ENCODE results near the gene C2CD4A. TPM values are rescaled to one million over a fixed set of nuclear protein-coding genes. Genes with fewer than 3 reads are reported as not detected.
A peak's percentile ranks its signal among the peaks of the same experiment; 100 is the strongest.

Gene C2CD4A
- polyA plus RNA-seq, 2 of the 4 experiments (the other 2 are of a cell fraction), result 0.32 TPM; not detected in 1

GRCh38 chr15:62060113-62060895 is 6.5 kb upstream of the C2CD4A start, which contains the start of gene VPS13C (continued):
- no peak for TF ChIP-seq REST (IDR thresholded peaks at IDR 0.05)
- TF ChIP-seq GATA3 (IDR thresholded peaks at IDR 0.05; ENCODE audit: borderline replicate concordance), result peak; percentile 23; the same call in 1 of the 2 replicates

- H3K4me1 ChIP-seq, result peaks cover 22% of the 10 kb centered on the region
- no peak for DNase-seq (ENCODE audit: low read depth in 1 of 2, low spot score in 1 of 2)
- POLR2A ChIA-PET, result interaction anchor here (0.6 to 1.1 kb wide), 6 partner anchors 8 to 324 kb away, joined by 3 to 4 read pairs (median 3); no protein-coding TSS in a partner anchor
- no peaks in the 10 kb centered on the region for H3K9me3 ChIP-seq
- CTCF ChIA-PET, result interaction anchor here (0.5 to 9.7 kb wide), 23 partner anchors 12 to 623 kb away, joined by 3 to 86 read pairs (median 3); no protein-coding TSS in a partner anchor
- 36% methylated on average over 12 of the region's 12 CpGs for WGBS (ENCODE audit: missing lambda C conversion rate)
- H3K4me2 ChIP-seq, result peak overlapping the region; percentile 85
- peak overlapping the region; percentile 90 for H3K4me3 ChIP-seq
- TF ChIP-seq ZNF302 (CRISPR knock-in tag; IDR thresholded peaks at IDR 0.05) (no peak), KDM5A (IDR thresholded peaks at IDR 0.05) (no peak), FOSB (CRISPR knock-in tag; IDR thresholded peaks at IDR 0.05) (no peak)
- peak overlapping the region; percentile 56 to 76 for H3K27ac ChIP-seq
- peak; percentile 1 to 3; a peak in 2 of 6 replicates for ATAC-seq
- no peak for FAIRE-seq
Observed at GRCh38 chr15:62060896-62061280, 5.9 kb upstream of the C2CD4A start.

GRCh38 chr15:62063825-62064635 is 2.7 kb upstream of the C2CD4A start:
- WGBS (ENCODE audit: missing lambda C conversion rate), result 33% methylated on average over 6 of the region's 6 CpGs
- Histone ChIP-seq H3K27ac (peak overlapping the region in 1 of 2 experiments; percentile 38; a peak in 2 of 6 replicates), H3K4me2 (peak overlapping the region; percentile 39), H3K4me3 (no peak overlapping the region), H3K9me3 (no peaks in the 10 kb centered on the region), H3K4me1 (peaks cover 24% of the 10 kb centered on the region)
- ChIA-PET POLR2A (no interaction called here), CTCF (interaction anchor here (1.4 to 9.7 kb wide), 4 partner anchors 9 to 243 kb away, joined by 3 to 86 read pairs (median 19); partner anchors contain the start of gene C2CD4B)
- TF ChIP-seq MAFK (IDR thresholded peaks at IDR 0.05; ENCODE audit: partially characterized antibody) (peak; percentile 60), TFCP2L1 (CRISPR knock-in tag; IDR thresholded peaks at IDR 0.05) (no peak)
- DNase-seq (ENCODE audit: low read depth in 1 of 2, low spot score in 1 of 2), result peak in 1 of 2 experiments; percentile 33
- ATAC-seq, result no peak
- no peak for FAIRE-seq

GRCh38 chr15:62067448-62068044 is 769 bp downstream of the C2CD4A start:
- Histone ChIP-seq H3K9me3 (no peaks in the 10 kb centered on the region), H3K27ac (peak overlapping the region; percentile 70 to 80; a peak in 5 of 6 replicates), H3K4me2 (peak overlapping the region; percentile 71), H3K4me1 (peaks cover 26% of the 10 kb centered on the region), H3K4me3 (peak overlapping the region; percentile 58)
- ATAC-seq (peak; percentile 72 to 75), DNase-seq (ENCODE audit: low read depth in 1 of 2, low spot score in 1 of 2) (peak in 1 of 2 experiments; percentile 49), FAIRE-seq (no peak)
- ChIA-PET POLR2A (no interaction called here), CTCF (interaction anchor here (0.7 to 9.7 kb wide), 17 partner anchors 5 to 239 kb away, joined by 3 to 86 read pairs (median 3); partner anchors contain the start of gene C2CD4B)
- 65% methylated on average over 14 of the region's 62 CpGs for WGBS (ENCODE audit: missing lambda C conversion rate)
- TF ChIP-seq MYC (IDR thresholded peaks at IDR 0.05; ENCODE audit: borderline replicate concordance, low read length) (no peak), HOXA7 (CRISPR knock-in tag; IDR thresholded peaks at IDR 0.05) (no peak), CHD4 (IDR thresholded peaks at IDR 0.05; ENCODE audit: borderline replicate concordance) (no peak), SMC3 (IDR thresholded peaks at IDR 0.05) (peak; percentile 17; the same call in 1 of the 3 replicates), CTCF (IDR thresholded peaks at IDR 0.05) (peak; percentile 36; the same call in 2 of the 3 replicates), RNF2 (IDR thresholded peaks at IDR 0.05; ENCODE audit: borderline replicate concordance, low read depth) (no peak), HDAC2 (IDR thresholded peaks at IDR 0.05) (no peak), MAX (IDR thresholded peaks at IDR 0.05) (peak; percentile 50), REST (IDR thresholded peaks at IDR 0.05) (no peak)
